CD8-positive, alpha-beta memory T cell (primary cell): ENCODE results near the gene ACAA1. TPM values are rescaled to one million over a fixed set of nuclear protein-coding genes. Genes with fewer than 3 reads are reported as not detected.
"Not testable (repeated sequence)": the region's sequence is repeated elsewhere in the genome, so short reads cannot be mapped to it uniquely, and the experiment has no call there.

Experiments used
- CTCF ChIA-PET: fragments of 350-600 bp; sonication (Branson Sonifier 250); formaldehyde crosslinking; loops from one replicate; lab custom pipeline; 2021; ENCODE audit warnings: antibody characterized with exemption; lab: Charles Lee
- POLR2A ChIA-PET: fragments of 350-600 bp; sonication (Branson Sonifier 250); formaldehyde crosslinking; loops from one replicate; lab custom pipeline; 2021; ENCODE audit warnings: antibody characterized with exemption; lab: Charles Lee
- DNase-seq, 5 donors: peaks; one replicate each; pipeline versions ENCODE4 v3.0.0 to v3.0.0-alpha.2; 2020 to 2022; ENCODE audit warnings: mixed read lengths in 1 of 5
- H3K27ac ChIP-seq: one replicate; pipeline ENCODE4 v1.7.0; 2013; ENCODE audit warnings: low read depth, mild to moderate bottlenecking, low read length, moderate library complexity
- H3K27me3 ChIP-seq: 2 replicates; pipeline ENCODE4 v1.7.0; 2013; ENCODE audit warnings: low read length, mild to moderate bottlenecking; ENCODE audit not compliant: insufficient read depth, poor library complexity, severe bottlenecking
- H3K36me3 ChIP-seq: 2 replicates; pipeline ENCODE4 v1.7.0; 2013; ENCODE audit warnings: mild to moderate bottlenecking, low read length, moderate library complexity; ENCODE audit not compliant: insufficient read depth
- H3K4me1 ChIP-seq: 2 replicates; pipeline ENCODE4 v1.7.0; 2013; ENCODE audit warnings: mild to moderate bottlenecking, low read length, moderate library complexity; ENCODE audit not compliant: insufficient read depth
- H3K4me3 ChIP-seq: 2 replicates; pipeline ENCODE4 v1.7.0; 2013; ENCODE audit warnings: mild to moderate bottlenecking, low read length
- H3K9me3 ChIP-seq: 2 replicates; pipeline ENCODE4 v1.7.0; 2013; ENCODE audit warnings: mild to moderate bottlenecking, low read length
- H3K27ac Mint-ChIP-seq, 8 donors: one replicate each; pipeline ENCODE4 v1.8.0; 2020 to 2021; ENCODE audit warnings: mixed read lengths in 8 of 8, mild to moderate bottlenecking in 6 of 8, inconsistent platforms in 3 of 8, moderate library complexity in 3 of 8
- H3K27me3 Mint-ChIP-seq, 2 donors: one replicate each; pipeline ENCODE4 v1.8.0; 2020 to 2021; ENCODE audit warnings: mixed read lengths in 2 of 2, mild to moderate bottlenecking in 1 of 2, moderate library complexity in 1 of 2
- H3K36me3 Mint-ChIP-seq, 3 donors: one replicate each; pipeline ENCODE4 v1.8.0; 2020 to 2021; ENCODE audit warnings: mixed read lengths in 3 of 3, inconsistent platforms in 1 of 3, mild to moderate bottlenecking in 1 of 3
- H3K4me1 Mint-ChIP-seq, 3 donors: one replicate each; pipeline ENCODE4 v1.8.0; 2020 to 2021; ENCODE audit warnings: mixed read lengths in 3 of 3, inconsistent platforms in 1 of 3, mild to moderate bottlenecking in 1 of 3
- H3K4me3 Mint-ChIP-seq, 7 donors: one replicate each; pipeline ENCODE4 v1.8.0; 2020 to 2021; ENCODE audit warnings: mixed read lengths in 7 of 7, mild to moderate bottlenecking in 6 of 7, moderate library complexity in 4 of 7, inconsistent platforms in 2 of 7
- H3K9me3 Mint-ChIP-seq, 5 donors: one replicate each; pipeline ENCODE4 v1.8.0; 2020 to 2022; ENCODE audit warnings: mixed read lengths in 5 of 5, mild to moderate bottlenecking in 3 of 5, moderate library complexity in 2 of 5, inconsistent platforms in 1 of 5
- polyA plus RNA-seq: library from polyadenylated mRNA; unstranded; fragments of 300-500 nt; fragmentation: Illumina TruSeq; gene quantifications from one replicate; pipeline ENCODE4 v1.2.3, GENCODE V29; 2021
- total RNA-seq, 2 experiments: library from RNA; stranded (reverse); gene quantifications; one replicate each; pipeline ENCODE4 v1.2.3, GENCODE V29; 2021

The ACAA1 gene
- total and polyA plus RNA-seq, 3 experiments from 2014 or later = 49.0 to 67.4 (median 67.1) TPM

DNA sequence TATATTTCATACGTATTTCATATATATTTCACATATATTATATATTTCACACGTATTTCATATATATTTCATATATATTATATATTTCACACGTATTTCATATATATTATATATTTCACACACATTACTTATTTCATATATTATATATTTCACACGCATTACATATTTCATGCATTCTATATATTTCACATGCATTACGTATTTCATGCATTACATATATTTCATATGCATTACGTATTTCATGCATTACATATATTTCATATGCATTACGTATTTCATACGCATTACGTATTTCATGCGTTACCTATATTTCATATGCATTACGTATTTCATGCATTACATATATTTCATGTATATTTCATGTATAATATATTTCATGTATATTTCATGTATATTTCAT, 23.8 kb upstream of the ACAA1 start:
- POLR2A ChIA-PET, H3K36me3 ChIP-seq, H3K27ac Mint-ChIP-seq, CTCF ChIA-PET, H3K27me3 ChIP-seq, H3K9me3 Mint-ChIP-seq, H3K27me3 Mint-ChIP-seq, H3K4me1 ChIP-seq, H3K4me3 ChIP-seq, H3K4me3 Mint-ChIP-seq, H3K9me3 ChIP-seq, DNase-seq, H3K27ac ChIP-seq: not testable (repeated sequence)
- Mint-ChIP-seq H3K36me3 (peaks cover 0 to 10% (median 0%) of the 10 kb centered on the region in 3 donors), H3K4me1 (peaks cover 7 to 16% (median 9%) of the 10 kb centered on the region in 3 donors)

DNA sequence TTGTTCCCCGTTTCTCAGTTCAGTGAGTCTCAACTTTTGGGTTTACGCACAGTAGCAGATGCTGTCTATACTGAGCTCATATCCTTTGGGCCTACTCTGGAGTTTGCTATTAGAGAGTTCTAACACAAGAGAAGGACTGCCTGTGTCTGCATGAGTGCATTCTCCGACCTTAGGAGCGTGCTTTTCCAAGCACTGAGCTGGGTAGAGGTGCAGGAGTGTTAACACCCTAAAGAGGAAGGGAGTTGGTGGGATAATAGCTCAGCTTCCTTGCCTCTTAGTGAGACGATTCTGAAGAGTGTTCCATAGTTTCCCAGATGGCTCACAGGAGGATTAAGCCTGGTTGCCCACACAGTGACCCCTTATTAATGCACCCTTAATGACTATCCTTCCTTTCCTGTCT, 21.5 kb upstream of the ACAA1 start:
- H3K9me3 Mint-ChIP-seq = no peaks in the 10 kb centered on the region

GRCh38 chr3:38157595-38157994, 20.7 kb upstream of the ACAA1 start:
- no peaks in the 10 kb centered on the region for H3K36me3 Mint-ChIP-seq
- peak overlapping the region in 1 of 8 donors; percentile 32 for H3K27ac Mint-ChIP-seq
- H3K4me1 Mint-ChIP-seq = peaks cover 2 to 6% (median 3%) of the 10 kb centered on the region in 3 donors
- ChIA-PET CTCF (no interaction called here), POLR2A (interaction anchor here (1.4 kb wide), 1 partner anchor 9 kb away, joined by 3 read pairs; no protein-coding TSS in a partner anchor)
- Histone ChIP-seq H3K27me3 (no peaks in the 10 kb centered on the region), H3K9me3 (no peaks in the 10 kb centered on the region), H3K4me1 (no peaks in the 10 kb centered on the region), H3K36me3 (no peaks in the 10 kb centered on the region), H3K4me3 (no peak overlapping the region), H3K27ac (no peak overlapping the region)
- no peaks in the 10 kb centered on the region for H3K27me3 Mint-ChIP-seq
- no peak overlapping the region for H3K4me3 Mint-ChIP-seq
- DNase-seq = no peak
- H3K9me3 Mint-ChIP-seq = no peaks in the 10 kb centered on the region

More for the DNA sequence above, 21.5 kb upstream of the ACAA1 start:
- Histone ChIP-seq H3K27me3 (no peaks in the 10 kb centered on the region), H3K27ac (no peak overlapping the region), H3K4me3 (no peak overlapping the region), H3K36me3 (no peaks in the 10 kb centered on the region), H3K9me3 (no peaks in the 10 kb centered on the region), H3K4me1 (no peaks in the 10 kb centered on the region)
- ChIA-PET CTCF (interaction anchor here (1.2 kb wide), 1 partner anchor 19 kb away, joined by 3 read pairs; no protein-coding TSS in a partner anchor), POLR2A (interaction anchor here (1.4 kb wide), 1 partner anchor 8 kb away, joined by 3 read pairs; no protein-coding TSS in a partner anchor)
- Mint-ChIP-seq H3K36me3 (no peaks in the 10 kb centered on the region), H3K27me3 (no peaks in the 10 kb centered on the region), H3K27ac (no peak overlapping the region), H3K4me1 (peaks cover 0 to under 1% (median 0%) of the 10 kb centered on the region in 3 donors), H3K4me3 (no peak overlapping the region)
- no peak for DNase-seq

GRCh38 chr3:38157117-38157516, 20.2 kb upstream of the ACAA1 start:
- ChIA-PET POLR2A (interaction anchor here (1.4 kb wide), 1 partner anchor 9 kb away, joined by 3 read pairs; no protein-coding TSS in a partner anchor), CTCF (interaction anchor here (0.7 to 0.9 kb wide), 2 partner anchors 15 to 190 kb away, joined by 3 read pairs; no protein-coding TSS in a partner anchor)
- Mint-ChIP-seq H3K4me1 (peaks cover 2 to 9% (median 8%) of the 10 kb centered on the region in 3 donors), H3K27me3 (no peaks in the 10 kb centered on the region), H3K36me3 (no peaks in the 10 kb centered on the region), H3K9me3 (no peaks in the 10 kb centered on the region), H3K27ac (peak overlapping the region in 1 of 8 donors; percentile 70), H3K4me3 (no peak overlapping the region)
- no peak overlapping the region for H3K4me3 ChIP-seq
- no peaks in the 10 kb centered on the region for H3K9me3 ChIP-seq
- no peak overlapping the region for H3K27ac ChIP-seq
- no peaks in the 10 kb centered on the region for H3K27me3 ChIP-seq
- H3K36me3 ChIP-seq = no peaks in the 10 kb centered on the region
- DNase-seq = no peak
- no peaks in the 10 kb centered on the region for H3K4me1 ChIP-seq

- Mint-ChIP-seq H3K36me3 (no peaks in the 10 kb centered on the region), H3K9me3 (no peaks in the 10 kb centered on the region), H3K27ac (no peak overlapping the region), H3K4me3 (no peak overlapping the region), H3K4me1 (peaks cover 14 to 22% (median 21%) of the 10 kb centered on the region in 3 donors), H3K27me3 (no peaks in the 10 kb centered on the region)
- no peaks in the 10 kb centered on the region for H3K27me3 ChIP-seq
- DNase-seq = no peak
- ChIA-PET POLR2A (no interaction called here), CTCF (interaction anchor here (1.3 kb wide), 1 partner anchor 9 kb away, joined by 3 read pairs; no protein-coding TSS in a partner anchor)
- no peak overlapping the region for H3K27ac ChIP-seq
- H3K9me3 ChIP-seq = no peaks in the 10 kb centered on the region
- no peaks in the 10 kb centered on the region for H3K36me3 ChIP-seq
- peaks cover 10% of the 10 kb centered on the region for H3K4me1 ChIP-seq
- H3K4me3 ChIP-seq = no peak overlapping the region
These were observed 18.9 kb upstream of the ACAA1 start for GRCh38 chr3:38155825-38156224.

GRCh38 chr3:38154625-38155255, 17.8 kb upstream of the ACAA1 start:
- CTCF ChIA-PET = interaction anchor here (1.3 kb wide), 1 partner anchor 11 kb away, joined by 3 read pairs; the partner anchor contains the start of gene OXSR1
- H3K9me3 Mint-ChIP-seq = no peaks in the 10 kb centered on the region
- H3K27ac Mint-ChIP-seq = peak overlapping the region in 1 of 8 donors; percentile 55
- no peak overlapping the region for H3K4me3 Mint-ChIP-seq
- Histone ChIP-seq H3K27me3 (no peaks in the 10 kb centered on the region), H3K9me3 (no peaks in the 10 kb centered on the region), H3K4me1 (peaks cover 13% of the 10 kb centered on the region), H3K4me3 (no peak overlapping the region), H3K36me3 (no peaks in the 10 kb centered on the region), H3K27ac (no peak overlapping the region)
- H3K27me3 Mint-ChIP-seq = no peaks in the 10 kb centered on the region
- no peaks in the 10 kb centered on the region for H3K36me3 Mint-ChIP-seq
- no peak for DNase-seq
- POLR2A ChIA-PET = interaction anchor here (0.5 to 1.0 kb wide), 2 partner anchors 10 to 13 kb away, joined by 4 to 5 read pairs; partner anchors contain the start of gene OXSR1
- peaks cover 17 to 27% (median 25%) of the 10 kb centered on the region in 3 donors for H3K4me1 Mint-ChIP-seq

GRCh38 chr3:38154033-38154494, 17.1 kb upstream of the ACAA1 start:
- no peaks in the 10 kb centered on the region for H3K36me3 Mint-ChIP-seq
- H3K9me3 Mint-ChIP-seq = no peaks in the 10 kb centered on the region
- H3K4me1 Mint-ChIP-seq = peaks cover 17 to 30% (median 27%) of the 10 kb centered on the region in 3 donors
- Histone ChIP-seq H3K9me3 (no peaks in the 10 kb centered on the region), H3K4me3 (no peak overlapping the region), H3K4me1 (peaks cover 13% of the 10 kb centered on the region), H3K36me3 (no peaks in the 10 kb centered on the region), H3K27ac (no peak overlapping the region), H3K27me3 (no peaks in the 10 kb centered on the region)
- DNase-seq = no peak
- peak overlapping the region in 1 of 8 donors; percentile 73 for H3K27ac Mint-ChIP-seq
- ChIA-PET POLR2A (interaction anchor here (1.0 to 1.6 kb wide), 2 partner anchors 11 to 17 kb away, joined by 4 read pairs; partner anchors contain the start of genes ACAA1 and OXSR1), CTCF (interaction anchor here (1.0 to 1.3 kb wide), 2 partner anchors 11 to 14 kb away, joined by 3 read pairs; partner anchors contain the start of gene OXSR1)
- H3K4me3 Mint-ChIP-seq = no peak overlapping the region
- no peaks in the 10 kb centered on the region for H3K27me3 Mint-ChIP-seq

DNA sequence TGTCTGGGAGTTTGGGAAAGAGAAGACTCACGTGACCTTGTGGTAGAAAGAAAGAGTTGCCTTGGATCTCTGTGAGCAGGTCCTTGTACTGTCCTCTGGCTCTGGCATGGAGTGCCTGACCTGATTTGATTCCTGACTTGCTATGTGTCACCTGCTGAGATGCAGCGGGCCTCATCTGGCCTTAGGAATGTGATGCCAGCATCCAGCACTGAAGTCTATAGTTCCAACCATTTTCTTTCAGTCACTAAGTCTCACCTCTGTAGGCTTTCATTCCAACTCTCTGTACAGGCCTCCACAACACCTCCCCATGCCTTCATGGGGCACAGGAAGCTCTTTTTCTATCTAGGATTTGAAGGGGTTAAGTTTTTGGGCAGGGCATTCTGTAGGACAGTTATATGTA, 16.3 kb upstream of the ACAA1 start:
- no peaks in the 10 kb centered on the region for H3K36me3 Mint-ChIP-seq
- POLR2A ChIA-PET = interaction anchor here (0.6 to 1.6 kb wide), 2 partner anchors 12 to 16 kb away, joined by 3 to 4 read pairs; partner anchors contain the start of genes ACAA1 and OXSR1
- Histone ChIP-seq H3K27ac (no peak overlapping the region), H3K36me3 (no peaks in the 10 kb centered on the region), H3K4me3 (no peak overlapping the region), H3K4me1 (peaks cover 13% of the 10 kb centered on the region), H3K9me3 (no peaks in the 10 kb centered on the region), H3K27me3 (no peaks in the 10 kb centered on the region)
- no peaks in the 10 kb centered on the region for H3K9me3 Mint-ChIP-seq
- H3K4me1 Mint-ChIP-seq = peaks cover 17 to 30% (median 27%) of the 10 kb centered on the region in 3 donors
- CTCF ChIA-PET = interaction anchor here (1.0 to 1.9 kb wide), 2 partner anchors 11 to 13 kb away, joined by 3 to 7 read pairs; no protein-coding TSS in a partner anchor
- H3K4me3 Mint-ChIP-seq = no peak overlapping the region
- no peak for DNase-seq
- peak overlapping the region in 3 of 8 donors; percentile 17 to 68 (median 59) for H3K27ac Mint-ChIP-seq
- H3K27me3 Mint-ChIP-seq = no peaks in the 10 kb centered on the region
